ENCODE data around the gene ADAMTS7.
A peak's percentile ranks its signal among the peaks of the same experiment; 100 is the strongest.
"Not testable (repeated sequence)": the region's sequence is repeated elsewhere in the genome, so short reads cannot be mapped to it uniquely, and the experiment has no call there.

Gene ADAMTS7

DNA sequence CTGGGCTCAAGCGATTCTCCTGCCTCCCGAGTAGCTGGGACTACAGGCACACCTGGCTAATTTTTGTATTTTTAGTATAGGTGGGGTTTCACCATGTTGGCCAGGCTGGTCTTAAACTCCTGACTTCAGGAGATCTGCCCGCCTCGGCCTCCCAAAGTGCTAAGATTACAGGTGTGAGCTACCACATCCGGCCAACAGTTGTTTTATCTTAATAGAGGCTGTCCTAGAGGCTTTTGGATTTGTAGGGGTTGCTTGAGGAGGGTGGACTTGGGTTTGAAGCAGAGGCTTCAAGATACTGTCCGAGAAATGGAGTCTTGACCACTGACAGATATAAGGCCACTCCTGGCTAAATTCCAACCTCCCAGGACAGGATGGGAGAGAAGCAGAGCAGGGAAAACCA lies 27.9 kb upstream of the ADAMTS7 start:
- not testable (repeated sequence) for H3K4me3 Mint-ChIP-seq; H3K4me1 Mint-ChIP-seq; DNase-seq (ENCODE audit: low spot score in 2 of 2); H3K9me3 Mint-ChIP-seq; ATAC-seq; H3K27ac Mint-ChIP-seq; H3K36me3 Mint-ChIP-seq

DNA sequence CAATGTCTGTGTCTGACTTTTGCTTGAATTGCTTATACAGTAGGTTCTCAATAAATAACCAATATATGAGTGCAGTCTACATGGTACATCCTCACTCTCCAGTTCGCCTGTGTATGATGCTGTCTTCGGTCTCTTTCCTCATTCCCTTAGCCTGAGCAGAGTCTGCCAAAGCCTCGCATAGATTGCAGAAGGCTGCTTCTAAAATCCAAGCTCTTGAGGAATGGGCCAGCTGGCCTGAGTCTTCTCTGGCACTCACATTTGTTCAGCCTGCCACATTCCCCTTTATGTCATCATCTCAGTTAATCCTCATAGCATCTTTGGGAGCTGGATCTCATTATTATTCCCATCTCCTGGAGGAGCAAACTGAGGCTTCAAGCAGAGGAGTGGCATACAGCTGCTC lies 27.2 kb upstream of the ADAMTS7 start:
- no peak for ATAC-seq
- Mint-ChIP-seq H3K36me3 (no peaks in the 10 kb centered on the region), H3K27ac (no peak overlapping the region), H3K9me3 (no peaks in the 10 kb centered on the region), H3K4me1 (no peaks in the 10 kb centered on the region), H3K4me3 (no peak overlapping the region)
- no peak for DNase-seq (ENCODE audit: low spot score in 2 of 2)

DNA sequence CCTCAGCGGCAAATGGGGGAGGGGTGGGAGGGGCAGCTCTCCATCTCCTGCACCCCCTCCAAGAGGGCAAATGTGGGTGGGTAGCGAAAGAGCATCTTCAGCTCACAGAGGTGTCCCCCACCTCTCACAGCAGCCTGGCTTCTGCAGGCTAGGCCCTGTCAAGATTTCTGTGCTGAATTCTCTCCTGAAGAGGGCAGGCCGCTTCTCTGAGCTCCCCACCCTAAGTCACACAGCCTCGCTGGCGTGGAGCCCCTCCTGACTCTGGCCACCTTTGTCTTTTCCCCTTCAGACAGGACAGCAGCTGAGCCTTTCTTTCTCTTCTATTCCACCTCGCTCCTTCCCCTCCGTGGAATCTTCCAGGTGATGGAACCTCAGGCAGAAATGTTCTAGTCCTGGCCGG lies 26.3 kb upstream of the ADAMTS7 start:
- no peaks in the 10 kb centered on the region for H3K9me3 Mint-ChIP-seq
- H3K4me1 Mint-ChIP-seq = no peaks in the 10 kb centered on the region
- no peak for DNase-seq (ENCODE audit: low spot score in 2 of 2)
- no peaks in the 10 kb centered on the region for H3K36me3 Mint-ChIP-seq
- ATAC-seq = no peak
- H3K4me3 Mint-ChIP-seq = no peak overlapping the region
- H3K27ac Mint-ChIP-seq = no peak overlapping the region

DNA sequence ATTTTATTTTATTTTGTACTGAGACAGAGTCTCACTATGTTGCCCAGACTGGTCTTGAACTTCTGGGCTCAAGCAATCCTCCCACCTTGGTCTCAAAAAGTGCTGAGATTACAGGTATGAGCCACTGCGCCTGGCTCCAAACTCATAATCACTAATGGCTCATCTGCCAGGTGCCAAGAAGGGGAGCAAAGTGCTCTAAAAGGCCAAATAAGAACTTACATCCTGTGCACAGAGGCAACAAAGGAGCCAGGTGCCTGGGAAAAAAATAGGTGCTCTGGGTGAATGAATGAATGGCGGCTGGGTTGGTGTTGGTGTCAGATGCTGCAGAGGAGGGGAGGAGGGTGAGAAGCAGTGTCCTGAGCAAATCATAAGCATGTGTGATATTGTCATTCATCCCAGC lies 25.9 kb upstream of the ADAMTS7 start:
- Mint-ChIP-seq H3K36me3 (no peaks in the 10 kb centered on the region), H3K4me1 (no peaks in the 10 kb centered on the region), H3K27ac (no peak overlapping the region), H3K9me3 (no peaks in the 10 kb centered on the region), H3K4me3 (no peak overlapping the region)
- ATAC-seq = no peak
- no peak for DNase-seq (ENCODE audit: low spot score in 2 of 2)

DNA sequence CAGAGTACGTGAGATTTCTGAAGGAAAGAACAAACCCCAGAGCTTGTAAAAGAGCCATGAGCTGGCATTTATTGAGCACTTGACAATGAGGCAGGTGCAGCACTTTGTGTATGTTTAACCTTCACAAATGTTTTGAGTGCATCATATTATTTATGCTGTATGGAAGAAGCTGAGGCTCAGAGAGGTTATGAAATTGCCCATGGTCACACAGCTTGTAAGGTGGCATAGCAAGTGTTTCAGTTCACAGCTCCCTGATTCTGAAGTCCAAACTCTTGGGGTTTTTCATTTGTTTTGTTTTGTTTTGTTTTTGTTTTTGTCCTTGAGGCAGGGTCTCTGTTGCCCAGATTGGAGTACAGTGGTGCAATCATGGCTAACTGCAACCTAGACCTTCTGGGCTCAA lies 25.1 kb upstream of the ADAMTS7 start:
- no peak overlapping the region for H3K27ac Mint-ChIP-seq
- DNase-seq (ENCODE audit: low spot score in 2 of 2) (no peak), ATAC-seq (no peak)
- H3K4me3 Mint-ChIP-seq = no peak overlapping the region
- no peaks in the 10 kb centered on the region for H3K4me1 Mint-ChIP-seq
- no peaks in the 10 kb centered on the region for H3K9me3 Mint-ChIP-seq
- H3K36me3 Mint-ChIP-seq = no peaks in the 10 kb centered on the region

DNA sequence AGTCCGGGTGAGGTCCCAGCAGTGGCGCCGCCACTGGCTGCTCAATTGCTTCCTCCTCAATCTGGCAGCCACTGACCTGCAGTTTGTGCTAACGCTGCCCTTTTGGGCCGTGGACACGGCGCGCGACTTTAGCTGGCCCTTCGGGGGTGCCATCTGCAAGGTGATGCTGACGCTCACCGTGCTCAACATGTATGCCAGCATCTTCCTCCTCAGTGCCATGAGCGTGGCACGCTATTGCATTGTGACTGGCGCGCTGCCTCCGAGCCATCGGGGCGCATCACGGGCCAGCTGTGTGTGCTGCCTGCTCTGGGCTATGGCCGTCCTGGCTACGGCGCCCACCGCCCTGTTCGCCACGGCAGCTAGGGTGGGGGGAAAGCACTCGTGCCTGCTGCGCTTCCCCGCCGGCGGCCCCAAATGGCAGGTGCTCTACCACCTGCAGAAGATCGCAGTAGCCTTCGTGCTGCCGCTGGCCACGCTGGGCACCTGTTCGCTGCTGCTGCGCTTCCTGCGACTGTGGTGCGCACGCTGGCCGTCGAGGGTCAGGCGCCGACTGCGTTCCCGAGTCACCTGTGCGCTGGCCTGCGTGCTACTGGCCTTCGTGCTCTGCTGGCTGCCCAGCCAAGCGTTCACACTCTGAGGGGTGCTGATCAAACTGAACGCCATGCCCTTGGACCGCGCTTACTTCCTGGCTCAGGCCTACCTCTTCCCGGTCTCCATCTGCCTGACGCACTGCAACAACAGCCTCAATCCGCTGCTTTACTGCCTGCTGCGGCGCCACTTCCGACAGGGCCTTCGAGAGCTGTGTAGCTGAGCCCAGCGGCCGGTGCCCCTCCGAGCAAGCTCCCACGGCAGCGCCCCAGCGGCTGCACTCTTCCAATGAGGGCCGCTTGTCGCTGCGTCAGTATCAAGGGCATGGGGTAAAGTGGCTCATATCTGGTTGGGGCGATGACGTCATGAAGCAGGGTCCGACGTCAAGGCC lies 20.3 kb upstream of the ADAMTS7 start:
- ATAC-seq = no peak
- Mint-ChIP-seq H3K27ac (no peak overlapping the region), H3K36me3 (no peaks in the 10 kb centered on the region), H3K4me1 (no peaks in the 10 kb centered on the region), H3K9me3 (no peaks in the 10 kb centered on the region), H3K4me3 (peak overlapping the region; percentile 50)
- no peak for DNase-seq (ENCODE audit: low spot score in 2 of 2)

DNA sequence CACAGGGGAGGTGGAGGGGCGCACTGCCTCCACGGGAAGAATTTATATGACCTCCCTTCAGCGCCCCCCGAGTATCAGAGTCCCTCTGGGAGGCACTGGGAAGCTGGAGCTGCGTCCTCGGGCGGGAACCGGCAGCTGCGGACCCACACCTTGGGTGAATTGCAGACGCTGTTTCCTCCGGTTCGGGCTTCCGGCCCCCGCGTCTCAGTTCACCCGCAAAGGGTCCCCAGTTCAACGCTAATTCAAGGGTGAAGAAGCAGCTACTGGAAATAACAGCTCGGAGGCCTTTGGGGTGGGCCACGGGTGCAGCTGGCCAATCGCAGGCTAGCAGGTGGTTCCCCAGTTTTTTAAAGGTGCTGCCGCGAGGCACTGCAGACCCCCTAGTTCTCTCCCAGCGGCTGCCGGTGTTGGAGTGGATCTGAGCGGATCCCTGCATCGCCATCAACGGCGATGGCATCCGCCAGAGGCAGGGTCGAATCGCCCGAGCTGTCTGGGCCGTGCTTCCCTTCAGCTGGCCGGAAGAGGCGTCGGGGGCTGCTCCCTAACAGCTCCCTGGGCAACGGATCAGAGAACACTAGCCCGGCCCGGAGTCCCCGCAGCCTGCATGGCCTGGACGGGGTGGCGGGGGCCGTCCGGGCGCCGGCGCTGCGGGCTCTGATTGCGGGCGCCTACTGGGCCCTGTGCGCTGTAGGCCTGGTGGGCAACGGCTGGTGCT lies 19.4 kb upstream of the ADAMTS7 start:
- Mint-ChIP-seq H3K4me1 (no peaks in the 10 kb centered on the region), H3K36me3 (no peaks in the 10 kb centered on the region), H3K27ac (no peak overlapping the region), H3K4me3 (peak overlapping the region; percentile 50), H3K9me3 (no peaks in the 10 kb centered on the region)
- ATAC-seq = peak; percentile 52
- no peak for DNase-seq (ENCODE audit: low spot score in 2 of 2)

DNA sequence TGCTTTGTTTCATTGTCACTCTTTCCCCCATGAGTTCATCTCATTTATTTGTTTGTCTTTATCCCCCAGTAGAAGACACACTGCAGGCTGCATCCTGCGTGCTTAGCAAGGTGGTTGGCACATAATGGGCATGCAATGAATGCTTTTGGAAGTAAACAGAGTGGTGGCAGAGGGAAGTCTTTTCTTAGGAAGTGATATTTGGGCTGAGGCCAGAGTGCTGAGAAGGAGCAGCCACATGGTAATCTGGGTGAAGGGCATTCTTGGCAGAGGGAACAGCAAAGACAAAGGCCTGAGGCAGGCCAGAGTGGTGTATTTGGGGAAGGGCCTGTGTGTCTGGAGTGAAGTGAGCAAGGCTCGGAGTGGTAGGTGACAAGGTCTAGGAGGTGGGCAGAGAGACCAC lies 17.7 kb upstream of the ADAMTS7 start:
- DNase-seq (ENCODE audit: low spot score in 2 of 2) (no peak), ATAC-seq (no peak)
- H3K4me1 Mint-ChIP-seq = no peaks in the 10 kb centered on the region
- H3K4me3 Mint-ChIP-seq = no peak overlapping the region
- H3K27ac Mint-ChIP-seq = no peak overlapping the region
- no peaks in the 10 kb centered on the region for H3K9me3 Mint-ChIP-seq
- H3K36me3 Mint-ChIP-seq = no peaks in the 10 kb centered on the region

DNA sequence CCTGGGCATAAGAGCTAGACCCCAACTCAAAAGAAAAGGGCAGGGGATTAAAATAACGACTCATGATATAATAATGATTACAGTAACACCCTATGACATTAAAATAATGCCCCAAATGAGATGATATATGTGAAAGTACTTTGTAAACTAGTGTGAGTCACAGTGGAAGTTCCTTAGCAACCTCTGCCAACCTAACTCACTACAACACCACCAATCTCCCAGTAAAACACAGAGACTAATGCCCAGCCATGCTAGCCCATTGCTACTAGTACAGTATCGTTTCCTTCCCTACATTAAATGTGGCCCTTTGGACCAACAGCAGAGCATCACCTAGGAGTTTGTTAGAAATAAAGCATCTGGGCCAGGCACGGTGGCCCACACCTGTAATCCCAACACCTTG lies 11.2 kb upstream of the ADAMTS7 start:
- no peak overlapping the region for H3K27ac Mint-ChIP-seq
- no peaks in the 10 kb centered on the region for H3K9me3 Mint-ChIP-seq
- DNase-seq (ENCODE audit: low spot score in 2 of 2) (no peak), ATAC-seq (no peak)
- no peaks in the 10 kb centered on the region for H3K4me1 Mint-ChIP-seq
- H3K36me3 Mint-ChIP-seq = no peaks in the 10 kb centered on the region
- H3K4me3 Mint-ChIP-seq = no peak overlapping the region

DNA sequence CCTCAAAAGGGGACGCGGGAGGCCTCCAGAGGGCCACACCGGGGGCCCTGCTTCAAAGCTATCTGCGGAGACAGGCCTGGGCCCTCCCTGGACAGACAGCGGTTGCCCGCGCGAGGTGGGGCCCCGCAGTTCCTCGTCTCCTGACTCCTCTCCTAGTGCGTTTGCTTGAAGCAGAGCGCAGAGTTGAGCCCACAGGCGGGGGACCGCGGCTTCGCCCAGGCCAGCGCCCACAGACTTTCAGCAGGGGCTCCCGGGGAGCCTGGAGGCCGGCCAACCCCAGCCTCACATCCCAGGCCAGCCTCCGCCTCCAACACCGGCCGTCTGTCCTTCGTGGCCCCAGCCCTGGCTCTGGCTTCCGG lies 540 bp upstream of the ADAMTS7 start:
- no peaks in the 10 kb centered on the region for H3K36me3 Mint-ChIP-seq
- H3K4me1 Mint-ChIP-seq = peaks cover 19% of the 10 kb centered on the region
- H3K4me3 Mint-ChIP-seq = peak overlapping the region; percentile 66
- H3K9me3 Mint-ChIP-seq = no peaks in the 10 kb centered on the region
- peak overlapping the region; percentile 27 for H3K27ac Mint-ChIP-seq
- DNase-seq (ENCODE audit: low spot score in 2 of 2) (no peak), ATAC-seq (peak; percentile 33)

DNA sequence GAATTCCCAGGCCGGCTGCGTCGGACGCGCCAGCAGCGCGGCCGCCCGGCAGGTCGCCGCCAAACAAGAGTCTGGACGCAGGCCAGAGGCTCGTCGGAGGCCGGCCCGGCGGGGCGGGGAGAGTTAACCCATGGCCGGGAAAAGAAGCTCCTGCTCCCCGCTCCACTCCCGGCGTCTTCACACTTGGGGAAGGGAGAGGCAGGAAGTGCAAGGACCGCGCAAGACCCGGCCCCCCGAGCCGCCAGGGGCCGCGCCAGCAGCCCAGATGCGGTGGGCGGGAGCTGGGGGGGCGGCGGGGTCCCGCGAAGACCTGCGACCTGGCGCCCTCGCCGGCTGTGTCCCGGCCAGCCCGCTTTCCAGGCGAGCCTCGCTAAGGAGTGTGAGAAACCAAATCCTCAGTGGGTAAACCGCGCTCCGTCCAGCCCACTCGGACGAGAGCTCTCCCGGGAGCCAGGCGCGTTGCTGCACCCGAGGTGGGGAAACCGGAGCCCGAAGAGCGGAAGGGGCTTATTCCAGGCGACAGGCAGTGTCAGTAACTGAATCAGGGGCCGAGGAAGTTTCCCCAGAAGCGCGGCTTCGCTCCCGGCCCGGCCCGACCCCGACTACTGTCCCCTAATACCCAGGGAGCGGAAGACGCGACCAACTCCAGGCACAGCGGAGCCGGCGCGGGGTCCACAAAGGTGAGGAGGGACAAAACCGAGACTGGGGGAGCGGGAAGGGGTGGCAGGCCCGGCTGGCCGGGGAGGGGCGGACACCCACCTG lies 721 bp downstream of the ADAMTS7 start:
- peaks cover 19% of the 10 kb centered on the region for H3K4me1 Mint-ChIP-seq
- no peaks in the 10 kb centered on the region for H3K36me3 Mint-ChIP-seq
- no peaks in the 10 kb centered on the region for H3K9me3 Mint-ChIP-seq
- ATAC-seq = peak; percentile 12
- H3K4me3 Mint-ChIP-seq = peak overlapping the region; percentile 66
- H3K27ac Mint-ChIP-seq = peak overlapping the region; percentile 27
- DNase-seq (ENCODE audit: low spot score in 2 of 2) = peak in 1 of 2 donors; percentile 52

DNA sequence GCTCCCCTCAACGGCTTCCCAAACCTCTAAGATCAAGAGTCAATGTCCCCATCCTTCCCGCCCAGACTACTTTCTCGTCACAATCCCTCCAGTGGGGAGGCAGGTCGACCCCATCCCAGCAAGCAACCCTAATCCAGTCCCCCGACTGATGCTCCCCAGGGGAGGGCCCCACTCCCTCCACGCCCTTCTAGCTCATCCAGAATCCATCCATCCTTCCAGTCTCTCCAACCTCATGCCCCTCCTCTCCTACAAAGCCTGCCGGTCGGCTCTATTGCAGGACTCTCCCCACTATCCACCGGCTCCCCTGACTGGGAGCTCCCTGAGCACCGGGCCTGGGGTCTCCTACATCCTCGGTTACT lies 1.3 kb downstream of the ADAMTS7 start:
- H3K9me3 Mint-ChIP-seq = no peaks in the 10 kb centered on the region
- no peaks in the 10 kb centered on the region for H3K36me3 Mint-ChIP-seq
- ATAC-seq (no peak), DNase-seq (ENCODE audit: low spot score in 2 of 2) (peak in 1 of 2 donors; percentile 50)
- H3K4me3 Mint-ChIP-seq = peak overlapping the region; percentile 66
- H3K4me1 Mint-ChIP-seq = peaks cover 19% of the 10 kb centered on the region
- H3K27ac Mint-ChIP-seq = peak overlapping the region; percentile 27

DNA sequence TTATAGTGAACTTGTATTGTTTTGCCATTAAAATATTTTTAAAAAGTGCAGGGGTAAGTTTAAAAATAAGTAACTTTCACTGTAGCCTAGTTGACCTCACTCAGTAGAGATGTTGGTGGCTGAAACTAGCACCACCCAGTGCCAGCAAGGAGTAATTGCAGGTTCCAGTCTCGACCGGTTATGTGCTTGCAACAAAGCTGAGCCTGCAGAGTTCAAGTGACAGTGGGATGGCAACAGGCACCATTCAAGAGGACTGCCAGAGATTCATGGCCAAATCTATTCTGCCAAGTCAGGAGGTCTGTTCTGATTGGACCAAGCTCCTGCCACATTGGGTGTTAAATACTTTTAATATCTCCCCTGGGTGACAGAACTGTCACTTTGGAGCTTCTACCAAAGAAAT lies 2.7 kb downstream of the ADAMTS7 start:
- Mint-ChIP-seq H3K4me1 (peaks cover 19% of the 10 kb centered on the region), H3K9me3 (no peaks in the 10 kb centered on the region), H3K27ac (no peak overlapping the region), H3K36me3 (no peaks in the 10 kb centered on the region), H3K4me3 (no peak overlapping the region)
- ATAC-seq = peak; percentile 52
- peak in 1 of 2 donors; percentile 56 for DNase-seq (ENCODE audit: low spot score in 2 of 2)

DNA sequence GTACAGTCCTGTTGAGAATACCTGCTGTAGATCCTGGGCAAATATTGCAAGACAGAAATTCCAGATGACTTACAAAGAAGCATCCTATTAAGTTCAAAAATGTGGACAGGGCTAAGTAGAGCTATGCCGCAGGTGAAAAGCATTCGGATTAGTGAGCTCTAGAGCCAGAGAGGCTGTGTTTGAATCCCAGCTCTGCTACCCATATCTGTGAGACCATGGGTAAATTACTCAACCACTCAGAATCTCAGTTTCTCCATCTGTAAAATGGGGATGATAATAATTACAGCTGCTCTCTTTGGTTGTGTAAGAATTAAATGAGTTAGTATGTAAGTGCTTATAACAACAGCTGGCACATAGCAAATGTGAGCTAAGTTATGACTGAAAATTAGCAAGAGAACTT lies 3.9 kb downstream of the ADAMTS7 start:
- ATAC-seq = no peak
- H3K4me1 Mint-ChIP-seq = peaks cover 14% of the 10 kb centered on the region
- no peak for DNase-seq (ENCODE audit: low spot score in 2 of 2)
- no peak overlapping the region for H3K27ac Mint-ChIP-seq
- no peaks in the 10 kb centered on the region for H3K9me3 Mint-ChIP-seq
- H3K36me3 Mint-ChIP-seq = no peaks in the 10 kb centered on the region
- no peak overlapping the region for H3K4me3 Mint-ChIP-seq

DNA sequence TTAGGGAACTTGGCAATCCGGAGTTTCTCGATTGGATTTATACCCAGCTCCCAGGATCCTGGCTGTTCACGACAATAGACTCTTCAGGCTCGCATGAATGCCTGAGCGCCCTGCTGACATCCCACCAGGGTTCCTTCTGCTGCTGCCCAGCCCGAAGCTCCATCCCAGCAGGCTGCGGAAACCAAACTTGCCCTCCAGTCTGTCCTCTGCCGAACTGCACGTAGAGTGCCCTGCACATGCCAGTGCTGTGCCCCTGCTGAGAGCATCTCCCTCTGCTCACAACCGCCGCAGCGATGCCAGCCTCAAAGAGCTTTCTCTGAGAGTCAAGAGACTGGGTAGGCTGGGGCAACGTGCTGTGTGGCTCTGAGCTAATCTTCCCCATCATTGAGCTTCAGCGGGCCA lies 6.9 kb downstream of the ADAMTS7 start:
- Mint-ChIP-seq H3K36me3 (no peaks in the 10 kb centered on the region), H3K27ac (no peak overlapping the region), H3K4me3 (no peak overlapping the region), H3K4me1 (no peaks in the 10 kb centered on the region), H3K9me3 (no peaks in the 10 kb centered on the region)
- ATAC-seq (no peak), DNase-seq (ENCODE audit: low spot score in 2 of 2) (no peak)
